Psoas muscle (tissue), 8 donors: ENCODE measurements around the gene BRD7. TPM values are rescaled to one million over a fixed set of nuclear protein-coding genes. Genes with fewer than 3 reads are reported as not detected.

Source experiments
- ATAC-seq, 4 donors: fragments of 200-7000 bp; cut with Tn5 transposase; one replicate each; pipeline ENCODE4 v1.9.1; 2020; ENCODE audit warnings: moderate library complexity in 3 of 4, mild to moderate bottlenecking in 2 of 4
- DNase-seq, 2 donors: peaks; one replicate each; pipeline ENCODE4 v3.0.0-alpha.2; 2020
- H3K27ac ChIP-seq: fragments of 200-600 bp; one replicate; pipeline ENCODE4 v1.8.0; 2022
- H3K27me3 ChIP-seq, 3 donors: fragments of 200-600 bp in 1 of 3; one replicate each; pipeline versions ENCODE4 v1.6.1 to v1.8.0; 2013 to 2022; ENCODE audit warnings: low read length in 2 of 3, mild to moderate bottlenecking in 2 of 3, moderate library complexity in 1 of 3; ENCODE audit not compliant: insufficient read depth in 3 of 3
- H3K36me3 ChIP-seq, 2 donors: fragments of 200-600 bp in 1 of 2; one replicate each; pipeline versions ENCODE4 v1.6.1 to v1.8.0; 2013 to 2022; ENCODE audit warnings: low read depth in 1 of 2, mild to moderate bottlenecking in 1 of 2, moderate library complexity in 1 of 2; ENCODE audit not compliant: insufficient read depth in 1 of 2
- H3K4me1 ChIP-seq: fragments of 200-600 bp; one replicate; pipeline ENCODE4 v1.8.0; 2022
- H3K4me3 ChIP-seq: fragments of 200-600 bp; one replicate; pipeline ENCODE4 v1.8.0; 2022; ENCODE audit warnings: mild to moderate bottlenecking
- H3K9me3 ChIP-seq: fragments of 200-600 bp; one replicate; pipeline ENCODE4 v1.8.0; 2022
- WGBS, 3 donors: extraction: QIAGEN DNeasy Blood & Tissue Kit; methylation state at CpG; one replicate each; pipeline versions ENCODE4 v1.1.6 to v1.1.7; 2013; 5-methylcytosine and 5-hydroxymethylcytosine counted together
- intact Hi-C, 2 donors: fragments of 100-400 bp; cut with DNase I; formaldehyde crosslinking; loops; one replicate each; pipeline versions ENCODE4 v1.11.0 to v1.14.2; 2022
- polyA plus RNA-seq, 3 donors: library from polyadenylated mRNA; stranded (reverse); fragments of 200-250 nt; gene quantifications; one replicate each; pipeline ENCODE4 v1.2.3, GENCODE V29; 2013
- total RNA-seq, 4 donors: library from RNA; stranded (reverse); fragmentation: NEBNext Ultra II Directional in 2 of 4; extraction: Animal tissue kit (Norgen Biotek cat#: 25700) in 2 of 4; gene quantifications; one replicate each; pipeline versions ENCODE4 v1.2.1 to v1.2.4, GENCODE V29; 2021 to 2023
- TF ChIP-seq, protein P1 (sequence below): fragments of 200-600 bp; IDR thresholded peaks from one replicate; pipeline ENCODE4 v1.8.0; 2022; ENCODE audit warnings: antibody characterized with exemption
- donor health status: healthy with polysubstance abuse.
- donor health status: DM: no; HTN: no; CAD: no; lungs with moderate emphysema.
- donor health status: Bipolar disorder and iron deficiency.
- donor health status: healthy.
- donor health status: DM: yes; HTN: yes; CAD: no.
- donor health status: DM: no; HTN: no; CAD: no.
- donor health status: DM: no; HTN: no; CAD: no.
- donor health status: DM: yes; HTN: yes; CAD: no.

BRD7 gene
- total and polyA plus RNA-seq, 7 donors = 32.4 to 77.1 (median 49.1) TPM

GRCh38 chr16:50300942-50301625 lies 67.7 kb downstream of the BRD7 start:
- H3K36me3 ChIP-seq = no peaks in the 10 kb centered on the region
- no peaks in the 10 kb centered on the region for H3K9me3 ChIP-seq
- no peak overlapping the region for H3K27ac ChIP-seq
- WGBS, 3 donors = 87 to 90% (median 88%) methylated on average over 20 to 23 of the region's 23 CpGs
- TF ChIP-seq, protein P1, sequence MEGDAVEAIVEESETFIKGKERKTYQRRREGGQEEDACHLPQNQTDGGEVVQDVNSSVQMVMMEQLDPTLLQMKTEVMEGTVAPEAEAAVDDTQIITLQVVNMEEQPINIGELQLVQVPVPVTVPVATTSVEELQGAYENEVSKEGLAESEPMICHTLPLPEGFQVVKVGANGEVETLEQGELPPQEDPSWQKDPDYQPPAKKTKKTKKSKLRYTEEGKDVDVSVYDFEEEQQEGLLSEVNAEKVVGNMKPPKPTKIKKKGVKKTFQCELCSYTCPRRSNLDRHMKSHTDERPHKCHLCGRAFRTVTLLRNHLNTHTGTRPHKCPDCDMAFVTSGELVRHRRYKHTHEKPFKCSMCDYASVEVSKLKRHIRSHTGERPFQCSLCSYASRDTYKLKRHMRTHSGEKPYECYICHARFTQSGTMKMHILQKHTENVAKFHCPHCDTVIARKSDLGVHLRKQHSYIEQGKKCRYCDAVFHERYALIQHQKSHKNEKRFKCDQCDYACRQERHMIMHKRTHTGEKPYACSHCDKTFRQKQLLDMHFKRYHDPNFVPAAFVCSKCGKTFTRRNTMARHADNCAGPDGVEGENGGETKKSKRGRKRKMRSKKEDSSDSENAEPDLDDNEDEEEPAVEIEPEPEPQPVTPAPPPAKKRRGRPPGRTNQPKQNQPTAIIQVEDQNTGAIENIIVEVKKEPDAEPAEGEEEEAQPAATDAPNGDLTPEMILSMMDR = no peak
- no peak for ATAC-seq
- intact Hi-C loops = no loop called here
- peak in 1 of 2 donors; percentile 50 for DNase-seq
- no peak overlapping the region for H3K4me3 ChIP-seq
- H3K27me3 ChIP-seq = no peaks in the 10 kb centered on the region
- H3K4me1 ChIP-seq = no peaks in the 10 kb centered on the region

- ATAC-seq (no peak), DNase-seq (peak in 1 of 2 donors; percentile 24)
- H3K4me3 ChIP-seq = no peak overlapping the region
- WGBS, 3 donors = 73 to 90% (median 81%) methylated on average over 12 of the region's 12 CpGs
- H3K36me3 ChIP-seq = no peaks in the 10 kb centered on the region
- no peaks in the 10 kb centered on the region for H3K9me3 ChIP-seq
- no peaks in the 10 kb centered on the region for H3K4me1 ChIP-seq
- TF ChIP-seq, protein P1 = no peak
- H3K27ac ChIP-seq = no peak overlapping the region
- intact Hi-C loops = no loop called here
- no peaks in the 10 kb centered on the region for H3K27me3 ChIP-seq
These were observed 69.2 kb downstream of the BRD7 start for GRCh38 chr16:50299508-50300105.

DNA sequence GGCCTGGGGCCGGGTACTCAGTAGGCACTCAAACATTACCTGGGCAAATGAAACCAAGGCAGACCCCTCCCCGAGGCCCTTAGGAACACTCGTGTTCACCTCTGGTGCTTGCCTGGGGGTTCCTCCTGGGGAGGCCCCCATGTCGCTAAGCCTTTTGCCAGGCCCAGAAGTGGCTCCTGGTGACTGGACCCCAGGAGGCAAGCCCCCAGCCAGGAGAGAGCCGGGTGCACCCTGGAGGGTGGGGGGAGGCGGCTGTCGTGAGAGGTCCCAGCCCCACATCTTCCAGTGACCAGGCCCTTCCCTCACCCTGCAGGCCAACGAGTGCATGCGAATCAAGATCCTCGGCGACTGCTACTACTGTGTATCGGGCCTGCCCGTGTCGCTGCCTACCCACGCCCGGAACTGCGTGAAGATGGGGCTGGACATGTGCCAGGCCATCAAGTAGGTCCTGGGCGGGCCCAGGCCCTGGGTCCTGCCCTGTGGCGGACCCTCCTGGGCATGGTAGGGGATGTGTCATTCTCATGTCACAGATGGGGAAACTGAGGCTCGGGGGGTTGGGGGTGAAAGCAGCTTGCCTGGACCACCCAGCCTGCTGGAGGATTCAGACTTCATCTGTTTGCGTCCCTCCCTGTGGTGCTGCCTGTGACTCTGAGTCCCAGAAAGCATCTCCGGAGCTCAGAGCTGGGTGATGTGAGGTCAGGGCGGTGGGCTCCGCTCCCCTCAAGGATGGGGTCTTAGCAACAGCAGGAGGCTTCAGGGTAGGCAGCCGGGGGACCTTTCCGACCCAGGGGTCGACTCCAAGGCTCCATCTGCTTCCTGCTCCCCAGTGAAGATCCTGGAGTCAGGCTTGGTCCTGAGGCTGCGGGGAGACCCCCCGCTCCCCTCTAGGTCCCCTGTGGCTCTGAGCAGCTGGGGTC lies 69.9 kb downstream of the BRD7 start:
- no peaks in the 10 kb centered on the region for H3K36me3 ChIP-seq
- no peak for ATAC-seq
- intact Hi-C loops = no loop called here
- H3K4me3 ChIP-seq = no peak overlapping the region
- no peaks in the 10 kb centered on the region for H3K4me1 ChIP-seq
- no peak overlapping the region for H3K27ac ChIP-seq
- whole genome bisulfite sequencing, 3 donors = 87 to 90% (median 87%) methylated on average over 26 to 29 of the region's 29 CpGs
- H3K9me3 ChIP-seq = no peaks in the 10 kb centered on the region
- DNase-seq = peak in 1 of 2 donors; percentile 39
- TF ChIP-seq, protein P1 = no peak
- H3K27me3 ChIP-seq = no peaks in the 10 kb centered on the region

- no peaks in the 10 kb centered on the region for H3K36me3 ChIP-seq
- 92 to 94% (median 93%) methylated on average over 5 to 7 of the region's 7 CpGs for WGBS, 3 donors
- ATAC-seq = no peak
- no peak overlapping the region for H3K27ac ChIP-seq
- intact Hi-C loops = no loop called here
- TF ChIP-seq, protein P1 = no peak
- peak in 1 of 2 donors; percentile 28 for DNase-seq
- no peak overlapping the region for H3K4me3 ChIP-seq
- no peaks in the 10 kb centered on the region for H3K27me3 ChIP-seq
- H3K9me3 ChIP-seq = no peaks in the 10 kb centered on the region
- no peaks in the 10 kb centered on the region for H3K4me1 ChIP-seq
These were observed 70.7 kb downstream of the BRD7 start for GRCh38 chr16:50298075-50298460.
